Activated T-helper 17 cell treated with anti-CD3 and anti-CD28 coated beads, Interleukin-2, amount 50 U/mL, for 72 hours (primary cell): ENCODE measurements around the gene ESR1. TPM values are rescaled to one million over a fixed set of nuclear protein-coding genes. Genes with fewer than 3 reads are reported as not detected.
"Not testable (repeated sequence)": the region's sequence is repeated elsewhere in the genome, so short reads cannot be mapped to it uniquely, and the experiment has no call there.

Source experiments
- ATAC-seq: fragments of 150-1000 bp; cut with Tn5 transposase; replicated peaks from 2 replicates; pipeline ENCODE4 v1.10.0; 2021; ENCODE audit warnings: mild to moderate bottlenecking, moderate library complexity
- H3K27ac Mint-ChIP-seq: one replicate; pipeline ENCODE4 v1.8.0; 2022; ENCODE audit warnings: mixed read lengths
- H3K27me3 Mint-ChIP-seq: one replicate; pipeline ENCODE4 v1.8.0; 2022; ENCODE audit warnings: mixed read lengths
- H3K36me3 Mint-ChIP-seq: one replicate; pipeline ENCODE4 v1.8.0; 2022; ENCODE audit warnings: low read depth, mild to moderate bottlenecking, mixed read lengths
- H3K4me1 Mint-ChIP-seq: one replicate; pipeline ENCODE4 v1.8.0; 2022; ENCODE audit warnings: mixed read lengths
- H3K4me3 Mint-ChIP-seq: one replicate; pipeline ENCODE4 v1.8.0; 2022; ENCODE audit warnings: mild to moderate bottlenecking, mixed read lengths
- H3K9me3 Mint-ChIP-seq: one replicate; pipeline ENCODE4 v1.8.0; 2022; ENCODE audit warnings: mixed read lengths
- total RNA-seq, 2 donors: library from RNA; stranded (reverse); gene quantifications; one replicate each; pipeline ENCODE4 v1.2.3, GENCODE V29; 2022

Gene ESR1
- total RNA-seq, 2 donors from 2014 or later, result 0.50 TPM; not detected in 1

DNA sequence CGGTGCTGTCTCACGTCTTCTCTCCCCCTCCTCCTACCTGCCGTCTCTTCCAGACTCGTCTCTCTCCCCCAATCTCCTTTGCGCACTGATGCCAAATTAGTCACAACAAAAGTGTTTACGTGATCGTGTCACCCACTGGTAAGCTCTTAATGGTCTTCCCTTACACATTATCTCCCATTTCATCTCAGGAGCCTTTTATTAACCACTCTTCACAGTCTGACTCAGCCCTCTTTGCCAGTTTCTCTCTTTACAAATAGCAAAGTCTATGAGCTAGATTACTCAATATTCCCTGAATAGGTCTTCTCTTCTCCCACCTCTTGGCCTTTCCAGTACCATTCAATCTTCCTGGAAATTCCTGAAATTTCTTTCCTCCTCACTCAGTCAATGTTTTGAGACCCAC is 247.0 kb downstream of the ESR1 start:
- no peaks in the 10 kb centered on the region for H3K9me3 Mint-ChIP-seq
- peaks cover 12% of the 10 kb centered on the region for H3K27me3 Mint-ChIP-seq
- no peak overlapping the region for H3K27ac Mint-ChIP-seq
- ATAC-seq, result peak; percentile 58
- H3K4me3 Mint-ChIP-seq, result no peak overlapping the region
- no peaks in the 10 kb centered on the region for H3K4me1 Mint-ChIP-seq
- no peaks in the 10 kb centered on the region for H3K36me3 Mint-ChIP-seq

DNA sequence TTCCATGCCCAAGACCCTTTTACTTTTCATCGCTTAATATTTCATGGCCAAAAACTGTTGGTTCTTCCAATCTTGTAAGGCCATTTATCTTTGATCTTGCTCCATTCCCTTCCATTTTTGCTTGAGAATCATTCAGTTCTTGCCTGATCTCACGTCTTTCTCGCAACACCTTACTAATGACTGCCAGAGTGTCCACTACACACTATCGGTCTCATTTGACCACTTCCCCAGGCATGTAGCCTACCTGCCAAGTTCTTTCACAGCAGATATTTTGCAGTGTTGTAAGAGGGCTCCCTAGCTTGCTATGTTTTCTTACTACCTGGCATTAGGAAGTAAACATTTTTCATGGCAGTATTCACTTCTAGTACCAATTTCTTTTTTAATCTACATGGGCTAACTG is 248.0 kb downstream of the ESR1 start:
- Mint-ChIP-seq H3K36me3 (no peaks in the 10 kb centered on the region), H3K27me3 (peaks cover 18% of the 10 kb centered on the region), H3K4me1 (no peaks in the 10 kb centered on the region), H3K4me3 (no peak overlapping the region), H3K27ac (no peak overlapping the region), H3K9me3 (no peaks in the 10 kb centered on the region)
- ATAC-seq, result no peak

- Mint-ChIP-seq H3K4me1 (no peaks in the 10 kb centered on the region), H3K27me3 (peaks cover 18% of the 10 kb centered on the region), H3K27ac (no peak overlapping the region), H3K36me3 (no peaks in the 10 kb centered on the region), H3K9me3 (no peaks in the 10 kb centered on the region), H3K4me3 (no peak overlapping the region)
- ATAC-seq, result no peak
Measured at GRCh38 chr6:152057832-152058498, 250.5 kb downstream of the ESR1 start.

- no peaks in the 10 kb centered on the region for H3K36me3 Mint-ChIP-seq
- H3K4me3 Mint-ChIP-seq, result no peak overlapping the region
- ATAC-seq, result no peak
- H3K9me3 Mint-ChIP-seq, result no peaks in the 10 kb centered on the region
- no peaks in the 10 kb centered on the region for H3K4me1 Mint-ChIP-seq
- H3K27ac Mint-ChIP-seq, result no peak overlapping the region
- H3K27me3 Mint-ChIP-seq, result peaks cover 18% of the 10 kb centered on the region
Measured at GRCh38 chr6:152059909-152060308, 252.4 kb downstream of the ESR1 start.

DNA sequence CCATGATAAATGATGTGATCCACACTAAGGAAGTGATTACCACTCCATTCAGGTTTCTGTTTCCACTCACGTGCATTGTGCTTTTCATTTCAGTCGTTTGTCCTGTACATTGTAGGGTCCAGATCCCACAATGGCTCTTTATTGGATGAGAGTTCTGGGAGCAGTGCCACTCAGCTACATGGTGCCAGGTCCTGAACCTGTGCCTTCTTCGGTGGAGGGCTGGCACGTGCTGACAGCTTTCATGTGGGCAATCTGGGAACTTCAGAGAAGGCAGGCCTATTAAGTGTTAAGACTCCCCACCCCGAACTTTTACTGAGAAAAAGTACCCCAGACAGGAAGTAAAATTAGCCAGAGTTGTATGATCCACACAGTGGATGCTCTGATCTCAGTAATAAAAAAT is 255.0 kb downstream of the ESR1 start:
- H3K4me3 Mint-ChIP-seq, result no peak overlapping the region
- no peaks in the 10 kb centered on the region for H3K9me3 Mint-ChIP-seq
- no peak overlapping the region for H3K27ac Mint-ChIP-seq
- H3K36me3 Mint-ChIP-seq, result no peaks in the 10 kb centered on the region
- ATAC-seq, result no peak
- peaks cover 12% of the 10 kb centered on the region for H3K27me3 Mint-ChIP-seq
- H3K4me1 Mint-ChIP-seq, result no peaks in the 10 kb centered on the region

DNA sequence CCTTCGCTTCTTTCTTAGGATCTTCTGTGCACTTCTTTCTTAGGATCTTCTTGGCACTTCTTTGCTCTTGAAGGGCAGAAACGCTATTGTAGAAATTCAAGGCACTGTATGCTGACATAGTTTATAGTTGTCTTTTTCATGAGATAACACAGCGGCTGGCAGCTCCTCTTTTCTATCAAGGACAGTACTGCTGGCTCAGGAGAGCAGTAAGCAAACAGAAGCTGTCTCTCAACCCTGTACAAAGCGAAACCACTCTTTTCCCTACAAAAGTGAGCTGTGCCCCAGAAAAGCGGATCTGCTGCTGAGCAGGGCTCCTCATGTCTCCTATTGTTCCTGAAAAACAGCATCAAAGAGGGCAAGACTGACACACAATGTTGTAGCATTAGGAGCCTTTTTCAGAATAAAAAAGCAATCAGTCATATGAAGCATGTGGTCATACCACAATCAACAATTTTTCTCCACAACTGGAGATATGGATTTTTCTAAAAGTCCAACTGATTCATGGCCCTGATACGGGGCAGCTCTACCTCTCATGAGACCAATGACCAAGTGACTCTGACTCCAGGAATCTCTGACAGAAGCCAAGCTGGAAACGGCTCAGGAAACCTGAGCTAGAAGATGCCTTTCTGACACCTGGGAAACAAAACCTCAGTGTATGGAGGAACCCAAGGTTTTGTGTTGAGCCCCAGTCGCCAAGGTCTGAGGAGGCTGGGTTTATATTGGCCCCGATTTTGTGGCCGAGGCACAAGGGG is 255.9 kb downstream of the ESR1 start:
- H3K9me3 Mint-ChIP-seq, result no peaks in the 10 kb centered on the region
- no peak overlapping the region for H3K4me3 Mint-ChIP-seq
- ATAC-seq, result no peak
- no peaks in the 10 kb centered on the region for H3K4me1 Mint-ChIP-seq
- peaks cover 8% of the 10 kb centered on the region for H3K27me3 Mint-ChIP-seq
- no peak overlapping the region for H3K27ac Mint-ChIP-seq
- no peaks in the 10 kb centered on the region for H3K36me3 Mint-ChIP-seq

GRCh38 chr6:152068622-152069261 is 261.3 kb downstream of the ESR1 start:
- Mint-ChIP-seq H3K27ac (no peak overlapping the region), H3K4me3 (no peak overlapping the region), H3K36me3 (no peaks in the 10 kb centered on the region), H3K4me1 (no peaks in the 10 kb centered on the region), H3K27me3 (no peaks in the 10 kb centered on the region), H3K9me3 (no peaks in the 10 kb centered on the region)
- ATAC-seq, result no peak

GRCh38 chr6:152070556-152070955 is 263.1 kb downstream of the ESR1 start:
- no peak for ATAC-seq
- Mint-ChIP-seq H3K9me3 (peaks cover 1% of the 10 kb centered on the region), H3K4me3 (no peak overlapping the region), H3K4me1 (no peaks in the 10 kb centered on the region), H3K27me3 (peaks cover 12% of the 10 kb centered on the region), H3K36me3 (no peaks in the 10 kb centered on the region), H3K27ac (no peak overlapping the region)

- Mint-ChIP-seq H3K9me3 (peaks cover 7% of the 10 kb centered on the region), H3K36me3 (no peaks in the 10 kb centered on the region), H3K27ac (no peak overlapping the region), H3K4me1 (no peaks in the 10 kb centered on the region), H3K27me3 (peaks cover 16% of the 10 kb centered on the region), H3K4me3 (no peak overlapping the region)
- no peak for ATAC-seq
Measured at GRCh38 chr6:152071318-152071717, 263.8 kb downstream of the ESR1 start.

GRCh38 chr6:152071843-152072242 is 264.4 kb downstream of the ESR1 start:
- H3K9me3 Mint-ChIP-seq, result peaks cover 11% of the 10 kb centered on the region
- H3K27me3 Mint-ChIP-seq, result peaks cover 19% of the 10 kb centered on the region
- no peak overlapping the region for H3K27ac Mint-ChIP-seq
- H3K36me3 Mint-ChIP-seq, result no peaks in the 10 kb centered on the region
- no peak overlapping the region for H3K4me3 Mint-ChIP-seq
- H3K4me1 Mint-ChIP-seq, result no peaks in the 10 kb centered on the region
- no peak for ATAC-seq

DNA sequence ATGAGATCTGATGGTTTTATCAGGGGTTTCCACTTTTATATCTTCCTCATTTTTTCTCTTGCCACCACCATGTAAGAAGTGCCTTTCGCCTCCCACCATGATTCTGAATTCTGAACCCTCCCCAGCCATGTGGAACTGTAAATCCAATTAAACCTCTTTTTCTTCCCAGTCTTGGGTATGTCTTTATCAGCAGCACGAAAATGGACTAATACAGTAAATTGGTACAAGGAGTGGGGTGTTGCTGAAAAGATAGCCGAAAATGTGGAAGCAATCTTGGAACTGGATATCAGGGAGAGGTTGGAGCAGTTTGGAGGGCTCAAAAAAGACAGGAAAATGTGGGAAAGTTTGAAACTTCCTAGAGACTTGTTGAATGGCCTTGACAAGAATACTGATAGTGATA is 268.8 kb downstream of the ESR1 start:
- not testable (repeated sequence) for H3K36me3 Mint-ChIP-seq, H3K4me1 Mint-ChIP-seq, ATAC-seq, H3K4me3 Mint-ChIP-seq, H3K27ac Mint-ChIP-seq
- peaks cover 33% of the 10 kb centered on the region for H3K27me3 Mint-ChIP-seq
- H3K9me3 Mint-ChIP-seq, result peaks cover 11% of the 10 kb centered on the region

DNA sequence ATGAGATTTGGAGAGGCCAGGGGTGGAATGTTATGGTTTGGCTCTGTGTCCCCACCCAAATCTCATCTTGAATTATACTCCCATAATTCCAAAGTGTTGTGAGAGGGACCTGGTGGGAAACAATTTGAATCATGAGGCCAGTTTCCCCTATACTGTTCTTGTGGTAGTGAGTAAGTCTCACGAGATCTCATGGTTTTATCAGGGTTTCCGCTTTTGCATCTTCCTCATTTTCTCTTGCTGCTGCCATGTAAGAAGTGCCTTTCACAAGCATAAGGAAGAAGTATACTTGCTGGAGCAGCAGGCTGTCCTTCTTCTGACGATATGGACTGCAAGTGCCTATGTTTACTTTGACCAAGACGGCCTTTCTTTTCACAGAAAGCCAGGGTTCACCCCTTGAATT is 270.5 kb downstream of the ESR1 start:
- Mint-ChIP-seq H3K27me3 (peaks cover 33% of the 10 kb centered on the region), H3K36me3 (no peaks in the 10 kb centered on the region), H3K9me3 (peaks cover 11% of the 10 kb centered on the region), H3K27ac (no peak overlapping the region), H3K4me3 (no peak overlapping the region), H3K4me1 (no peaks in the 10 kb centered on the region)
- ATAC-seq, result no peak

DNA sequence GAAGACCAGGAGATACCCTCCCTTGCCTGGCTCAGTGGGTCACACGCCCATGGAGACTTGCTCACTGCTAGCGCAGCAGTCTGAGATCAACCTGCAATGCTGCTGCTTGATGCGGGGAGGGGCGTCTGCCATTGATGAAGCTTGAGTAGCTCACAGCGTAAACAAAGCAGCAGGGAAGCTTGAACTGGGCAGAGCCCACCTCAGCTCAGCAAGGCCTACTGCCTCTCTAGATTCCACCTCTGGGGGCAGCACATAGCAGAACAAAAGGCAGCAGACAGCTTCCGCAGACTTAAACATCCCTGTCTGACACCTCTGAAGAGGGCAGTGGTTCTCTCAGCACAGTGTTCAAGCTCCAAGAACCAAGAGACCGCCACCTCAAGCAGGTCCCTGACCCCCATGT is 271.3 kb downstream of the ESR1 start:
- Mint-ChIP-seq H3K27ac (no peak overlapping the region), H3K27me3 (peaks cover 33% of the 10 kb centered on the region), H3K9me3 (peaks cover 11% of the 10 kb centered on the region), H3K4me3 (no peak overlapping the region), H3K4me1 (no peaks in the 10 kb centered on the region), H3K36me3 (no peaks in the 10 kb centered on the region)
- ATAC-seq, result no peak

GRCh38 chr6:152085451-152085921 is 278.0 kb downstream of the ESR1 start:
- Mint-ChIP-seq H3K4me1 (no peaks in the 10 kb centered on the region), H3K9me3 (no peaks in the 10 kb centered on the region), H3K36me3 (no peaks in the 10 kb centered on the region), H3K27ac (no peak overlapping the region), H3K27me3 (peaks cover 3% of the 10 kb centered on the region), H3K4me3 (no peak overlapping the region)
- ATAC-seq, result no peak
